Activated naive CD8-positive, alpha-beta T cell treated with anti-CD3 and anti-CD28 coated beads, Interleukin-2, amount 50 U/mL, for 16 hours (primary cell): ENCODE measurements around the gene KRTAP5-4.
A peak's percentile ranks its signal among the peaks of the same experiment; 100 is the strongest.
"Not testable (repeated sequence)": the region's sequence is repeated elsewhere in the genome, so short reads cannot be mapped to it uniquely, and the experiment has no call there.

ENCODE experiments used
- DNase-seq: peaks from one replicate; pipeline ENCODE4 v3.0.0-alpha.2; 2020; ENCODE audit warnings: low read depth, low spot score

The KRTAP5-4 gene

GRCh38 chr11:1637628-1638027 lies 15.7 kb upstream of the KRTAP5-4 start:
- DNase-seq, result no peak

- no peak for DNase-seq
Observed at GRCh38 chr11:1636291-1636950, 14.5 kb upstream of the KRTAP5-4 start.

- DNase-seq, result no peak
Observed at GRCh38 chr11:1633864-1634263, 11.9 kb upstream of the KRTAP5-4 start.

GRCh38 chr11:1632053-1632714 lies 10.2 kb upstream of the KRTAP5-4 start:
- no peak for DNase-seq

GRCh38 chr11:1631066-1631568 lies 9.2 kb upstream of the KRTAP5-4 start:
- no peak for DNase-seq

- DNase-seq, result no peak
Observed at GRCh38 chr11:1630271-1630670, 8.3 kb upstream of the KRTAP5-4 start.

- no peak for DNase-seq
Observed at GRCh38 chr11:1629326-1630185, 7.6 kb upstream of the KRTAP5-4 start, which contains the start of gene KRTAP5-5. Gene KRTAP5-5, plus strand, starts transcription at chr11:1629775. Its CDS starts 66 bp downstream, at chr11:1629841.

- DNase-seq, result peak; percentile 11
Observed at GRCh38 chr11:1628506-1629325, 6.8 kb upstream of the KRTAP5-4 start.

- no peak for DNase-seq
Observed at GRCh38 chr11:1625541-1625940, 3.6 kb upstream of the KRTAP5-4 start.

- no peak for DNase-seq
Observed at GRCh38 chr11:1624621-1625020, 2.7 kb upstream of the KRTAP5-4 start.

- no peak for DNase-seq
Observed at GRCh38 chr11:1623716-1624115, 1.8 kb upstream of the KRTAP5-4 start.

- DNase-seq, result no peak
Observed at GRCh38 chr11:1619449-1619848, 2.5 kb downstream of the KRTAP5-4 start.

GRCh38 chr11:1618231-1618630 lies 3.7 kb downstream of the KRTAP5-4 start:
- DNase-seq, result no peak

- DNase-seq, result no peak
Observed at GRCh38 chr11:1608363-1608762, 13.6 kb downstream of the KRTAP5-4 start, which contains the start of gene KRTAP5-3. Gene KRTAP5-3, minus strand, starts transcription at chr11:1608463. Its CDS starts 78 bp downstream, at chr11:1608385.

- DNase-seq, result not testable (repeated sequence)
Observed at GRCh38 chr11:1607901-1608300, 14.0 kb downstream of the KRTAP5-4 start.

GRCh38 chr11:1607156-1607845 lies 14.6 kb downstream of the KRTAP5-4 start:
- not testable (repeated sequence) for DNase-seq

GRCh38 chr11:1605923-1606322 lies 16.0 kb downstream of the KRTAP5-4 start:
- DNase-seq, result not testable (repeated sequence)

GRCh38 chr11:1604711-1605110 lies 17.2 kb downstream of the KRTAP5-4 start:
- no peak for DNase-seq

- DNase-seq, result no peak
Observed at GRCh38 chr11:1604181-1604580, 17.8 kb downstream of the KRTAP5-4 start.

GRCh38 chr11:1603629-1604028 lies 18.3 kb downstream of the KRTAP5-4 start:
- DNase-seq, result no peak
